Measurements from ENCODE around the gene ARL15.

DNA sequence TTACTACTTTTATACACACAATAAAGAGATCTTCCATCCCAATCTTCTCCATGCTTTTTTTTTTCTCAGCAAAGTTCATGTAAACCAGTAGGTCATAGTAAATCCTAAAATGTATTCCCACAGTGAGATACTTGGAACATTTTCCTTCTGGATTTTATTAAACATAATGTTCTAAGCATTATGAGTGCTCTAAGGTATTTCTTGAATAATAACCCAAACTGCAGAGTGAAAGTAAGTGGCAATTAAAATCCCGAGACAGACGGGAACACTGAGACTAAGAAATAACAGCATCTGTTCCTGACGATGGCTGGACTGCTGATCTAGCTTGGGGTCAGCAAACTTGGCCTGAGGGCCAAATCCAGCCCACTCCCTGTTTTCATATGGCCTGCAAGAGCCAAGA lies 359.8 kb downstream of the ARL15 start:
- TF ChIP-seq, protein P1, sequence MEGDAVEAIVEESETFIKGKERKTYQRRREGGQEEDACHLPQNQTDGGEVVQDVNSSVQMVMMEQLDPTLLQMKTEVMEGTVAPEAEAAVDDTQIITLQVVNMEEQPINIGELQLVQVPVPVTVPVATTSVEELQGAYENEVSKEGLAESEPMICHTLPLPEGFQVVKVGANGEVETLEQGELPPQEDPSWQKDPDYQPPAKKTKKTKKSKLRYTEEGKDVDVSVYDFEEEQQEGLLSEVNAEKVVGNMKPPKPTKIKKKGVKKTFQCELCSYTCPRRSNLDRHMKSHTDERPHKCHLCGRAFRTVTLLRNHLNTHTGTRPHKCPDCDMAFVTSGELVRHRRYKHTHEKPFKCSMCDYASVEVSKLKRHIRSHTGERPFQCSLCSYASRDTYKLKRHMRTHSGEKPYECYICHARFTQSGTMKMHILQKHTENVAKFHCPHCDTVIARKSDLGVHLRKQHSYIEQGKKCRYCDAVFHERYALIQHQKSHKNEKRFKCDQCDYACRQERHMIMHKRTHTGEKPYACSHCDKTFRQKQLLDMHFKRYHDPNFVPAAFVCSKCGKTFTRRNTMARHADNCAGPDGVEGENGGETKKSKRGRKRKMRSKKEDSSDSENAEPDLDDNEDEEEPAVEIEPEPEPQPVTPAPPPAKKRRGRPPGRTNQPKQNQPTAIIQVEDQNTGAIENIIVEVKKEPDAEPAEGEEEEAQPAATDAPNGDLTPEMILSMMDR (IDR thresholded peaks at IDR 0.05) = no peak
- TF ChIP-seq POLR2A (IDR thresholded peaks at IDR 0.05) = no peak

Measured in esophagus squamous epithelium (tissue), 4 donors.